Panc1 (cell line): ENCODE data around the gene AGAP1. TPM values are rescaled to one million over a fixed set of nuclear protein-coding genes. Genes with fewer than 3 reads are reported as not detected.

Source experiments
- ATAC-seq: fragments of 200-7000 bp; cut with Tn5 transposase; 2 replicates; pipeline ENCODE4 v1.9.1; 2020; ENCODE audit warnings: mild to moderate bottlenecking, moderate library complexity
- BruUV-seq: library from RNA; stranded (reverse); fragments of 400-500 nt; replicated peaks from 2 replicates; lab custom pipeline; 2021; lab: Mats Ljungman, UMichigan
- CTCF ChIA-PET: fragments of 300-600 bp; sonication (Branson Sonifier 250); formaldehyde crosslinking; loops from one replicate; lab custom pipeline; 2022; ENCODE audit warnings: antibody characterized with exemption; lab: Charles Lee
- POLR2A ChIA-PET: fragments of 300-600 bp; sonication (Branson Sonifier 250); formaldehyde crosslinking; loops from one replicate; lab custom pipeline; 2022; ENCODE audit warnings: antibody characterized with exemption; lab: Charles Lee
- DNase-seq: peaks from one replicate; pipeline ENCODE4 v3.0.0-alpha.2; 2010; ENCODE audit warnings: low read depth, low spot score
- H3K27ac ChIP-seq: 2 replicates; pipeline ENCODE4 v1.5.1; 2011; ENCODE audit warnings: mild to moderate bottlenecking, low read length, inconsistent platforms
- H3K27me3 ChIP-seq: fragments of 200-500 bp; sonication (Bioruptor generic); 2 replicates; pipeline ENCODE4 v1.6.0; 2014; ENCODE audit warnings: low read length, inconsistent platforms; ENCODE audit not compliant: control insufficient read depth, insufficient read depth
- H3K36me3 ChIP-seq: fragments of 200-500 bp; sonication (Bioruptor generic); 2 replicates; pipeline ENCODE4 v1.5.1; 2014; ENCODE audit warnings: inconsistent platforms, mild to moderate bottlenecking, low read length, moderate library complexity; ENCODE audit not compliant: control insufficient read depth, insufficient read depth
- H3K4me1 ChIP-seq: 2 replicates; pipeline ENCODE4 v1.5.1; 2011; ENCODE audit warnings: inconsistent platforms, mild to moderate bottlenecking, low read length, moderate library complexity; ENCODE audit not compliant: control insufficient read depth, insufficient read depth
- H3K4me3 ChIP-seq, 2 experiments: 2 replicates each; pipeline ENCODE4 v1.5.1; 2011 to 2012; ENCODE audit warnings: low read depth in 2 of 2, low read length in 2 of 2, mild to moderate bottlenecking in 2 of 2, inconsistent platforms in 1 of 2, moderate library complexity in 1 of 2
- H3K9me3 ChIP-seq: fragments of 200-500 bp; sonication (Bioruptor generic); 2 replicates; pipeline ENCODE4 v1.5.1; 2014; ENCODE audit warnings: low read depth, mild to moderate bottlenecking, inconsistent platforms, low read length, moderate library complexity; ENCODE audit not compliant: control insufficient read depth, insufficient read depth
- POLR2AphosphoS5 ChIP-seq: IDR thresholded peaks from 2 replicates; pipeline ENCODE4 v1.6.1; 2012; ENCODE audit warnings: mild to moderate bottlenecking, low read depth, low read length, moderate library complexity
- SIN3A ChIP-seq: IDR thresholded peaks from 2 replicates; pipeline ENCODE4 v1.6.1; 2012; ENCODE audit warnings: low read depth, mild to moderate bottlenecking, low read length, moderate library complexity, borderline replicate concordance; ENCODE audit not compliant: insufficient read depth
- TCF7L2 ChIP-seq: IDR thresholded peaks from 2 replicates; pipeline ENCODE4 v1.6.1; 2011; ENCODE audit warnings: mild to moderate bottlenecking, low read depth, low read length, inconsistent platforms
- in situ Hi-C: cut with HindIII; loops from 2 replicates; pipeline ENCODE4 v1.10.0; 2016; ENCODE audit warnings: low sequenced_read_pairs, low pct_unique_long_range_greater_than_20kb
- intact Hi-C: fragments of 100-400 bp; cut with micrococcal nuclease; formaldehyde crosslinking; loops from one replicate; pipeline ENCODE4 v1.10.0; 2022; ENCODE audit not compliant: unreplicated experiment
- total RNA-seq: library from RNA; stranded (reverse); gene quantifications from one replicate; pipeline ENCODE4 v1.2.1, GENCODE V29; 2021; ENCODE audit not compliant: unreplicated experiment
- TF ChIP-seq, protein P1 (sequence below), 2 experiments: IDR thresholded peaks; 2 replicates each; pipeline ENCODE4 v1.6.1; 2011 to 2012; ENCODE audit warnings: low read depth in 2 of 2, control low read depth in 1 of 2, low read length in 1 of 2, mild to moderate bottlenecking in 1 of 2, moderate library complexity in 1 of 2; ENCODE audit not compliant: insufficient read depth in 1 of 2
- TF ChIP-seq, protein P2 (sequence below): fragments of 450-650 bp; IDR thresholded peaks from 2 replicates; pipeline ENCODE4 v1.5.1; 2017; ENCODE audit warnings: mild to moderate bottlenecking

Gene AGAP1
- total RNA-seq, 1 experiment from 2014 or later, result 38.9 TPM

DNA sequence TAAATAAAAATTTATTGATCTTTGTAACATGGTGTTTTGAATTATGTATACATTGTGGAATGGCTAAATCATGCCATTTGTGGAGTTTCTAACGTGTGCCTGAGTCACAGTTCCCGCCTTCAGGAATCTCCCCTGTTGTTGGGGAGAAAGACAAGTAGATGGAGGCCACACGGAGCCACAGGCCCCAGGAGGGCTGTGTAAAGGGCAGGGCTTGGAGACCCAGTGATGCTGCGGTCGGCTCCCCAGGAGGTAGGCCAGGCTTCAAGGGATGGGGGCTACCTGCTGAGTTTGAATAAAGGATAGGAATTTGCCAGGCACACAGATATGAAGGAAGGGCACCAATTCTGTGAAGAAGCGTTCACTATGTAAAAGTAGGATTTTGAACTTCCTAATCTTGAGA lies 417.3 kb downstream of the AGAP1 start:
- TF ChIP-seq POLR2AphosphoS5, result no peak
- TF ChIP-seq TCF7L2, result no peak
- TF ChIP-seq, protein P1, sequence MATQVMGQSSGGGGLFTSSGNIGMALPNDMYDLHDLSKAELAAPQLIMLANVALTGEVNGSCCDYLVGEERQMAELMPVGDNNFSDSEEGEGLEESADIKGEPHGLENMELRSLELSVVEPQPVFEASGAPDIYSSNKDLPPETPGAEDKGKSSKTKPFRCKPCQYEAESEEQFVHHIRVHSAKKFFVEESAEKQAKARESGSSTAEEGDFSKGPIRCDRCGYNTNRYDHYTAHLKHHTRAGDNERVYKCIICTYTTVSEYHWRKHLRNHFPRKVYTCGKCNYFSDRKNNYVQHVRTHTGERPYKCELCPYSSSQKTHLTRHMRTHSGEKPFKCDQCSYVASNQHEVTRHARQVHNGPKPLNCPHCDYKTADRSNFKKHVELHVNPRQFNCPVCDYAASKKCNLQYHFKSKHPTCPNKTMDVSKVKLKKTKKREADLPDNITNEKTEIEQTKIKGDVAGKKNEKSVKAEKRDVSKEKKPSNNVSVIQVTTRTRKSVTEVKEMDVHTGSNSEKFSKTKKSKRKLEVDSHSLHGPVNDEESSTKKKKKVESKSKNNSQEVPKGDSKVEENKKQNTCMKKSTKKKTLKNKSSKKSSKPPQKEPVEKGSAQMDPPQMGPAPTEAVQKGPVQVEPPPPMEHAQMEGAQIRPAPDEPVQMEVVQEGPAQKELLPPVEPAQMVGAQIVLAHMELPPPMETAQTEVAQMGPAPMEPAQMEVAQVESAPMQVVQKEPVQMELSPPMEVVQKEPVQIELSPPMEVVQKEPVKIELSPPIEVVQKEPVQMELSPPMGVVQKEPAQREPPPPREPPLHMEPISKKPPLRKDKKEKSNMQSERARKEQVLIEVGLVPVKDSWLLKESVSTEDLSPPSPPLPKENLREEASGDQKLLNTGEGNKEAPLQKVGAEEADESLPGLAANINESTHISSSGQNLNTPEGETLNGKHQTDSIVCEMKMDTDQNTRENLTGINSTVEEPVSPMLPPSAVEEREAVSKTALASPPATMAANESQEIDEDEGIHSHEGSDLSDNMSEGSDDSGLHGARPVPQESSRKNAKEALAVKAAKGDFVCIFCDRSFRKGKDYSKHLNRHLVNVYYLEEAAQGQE (IDR thresholded peaks at IDR 0.05; ENCODE audit: insufficient read depth in 1 of 2, low read depth in 2 of 2, low read length in 1 of 2), result no peak
- TF ChIP-seq, protein P2, sequence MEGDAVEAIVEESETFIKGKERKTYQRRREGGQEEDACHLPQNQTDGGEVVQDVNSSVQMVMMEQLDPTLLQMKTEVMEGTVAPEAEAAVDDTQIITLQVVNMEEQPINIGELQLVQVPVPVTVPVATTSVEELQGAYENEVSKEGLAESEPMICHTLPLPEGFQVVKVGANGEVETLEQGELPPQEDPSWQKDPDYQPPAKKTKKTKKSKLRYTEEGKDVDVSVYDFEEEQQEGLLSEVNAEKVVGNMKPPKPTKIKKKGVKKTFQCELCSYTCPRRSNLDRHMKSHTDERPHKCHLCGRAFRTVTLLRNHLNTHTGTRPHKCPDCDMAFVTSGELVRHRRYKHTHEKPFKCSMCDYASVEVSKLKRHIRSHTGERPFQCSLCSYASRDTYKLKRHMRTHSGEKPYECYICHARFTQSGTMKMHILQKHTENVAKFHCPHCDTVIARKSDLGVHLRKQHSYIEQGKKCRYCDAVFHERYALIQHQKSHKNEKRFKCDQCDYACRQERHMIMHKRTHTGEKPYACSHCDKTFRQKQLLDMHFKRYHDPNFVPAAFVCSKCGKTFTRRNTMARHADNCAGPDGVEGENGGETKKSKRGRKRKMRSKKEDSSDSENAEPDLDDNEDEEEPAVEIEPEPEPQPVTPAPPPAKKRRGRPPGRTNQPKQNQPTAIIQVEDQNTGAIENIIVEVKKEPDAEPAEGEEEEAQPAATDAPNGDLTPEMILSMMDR, result no peak
- no peak for TF ChIP-seq SIN3A
- in situ Hi-C loops, result no loop called here
- POLR2A ChIA-PET, result no interaction called here

DNA sequence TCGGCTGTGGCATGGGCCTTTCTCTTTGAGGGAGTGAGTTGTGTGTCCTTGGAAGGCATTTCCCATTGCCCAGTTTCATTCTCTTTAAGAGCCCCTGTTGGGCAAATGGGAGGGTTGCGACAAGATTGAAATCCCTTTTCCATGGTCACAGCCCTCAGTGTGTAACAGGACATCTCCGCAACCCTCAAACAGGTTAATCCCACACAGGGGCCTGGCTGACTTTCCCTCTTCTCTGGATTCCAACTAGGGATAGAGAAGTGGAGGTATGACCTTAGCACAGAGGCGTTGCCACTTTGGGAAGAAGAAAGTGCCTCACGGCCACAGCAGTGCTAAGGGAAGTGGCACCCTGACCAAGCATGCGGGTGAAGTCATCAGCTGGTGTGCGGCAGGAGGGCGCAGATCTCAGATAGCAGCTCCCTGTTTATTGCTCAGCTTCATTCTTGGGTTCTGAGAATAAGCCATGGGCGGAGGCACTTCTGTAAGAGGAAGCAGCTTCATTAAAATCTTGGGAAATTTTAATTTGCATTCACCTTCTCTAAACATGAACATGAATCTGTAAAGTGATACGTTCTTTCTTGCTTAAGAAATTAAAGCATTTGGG lies 417.9 kb downstream of the AGAP1 start:
- in situ Hi-C loops, result no loop called here
- no peak for DNase-seq
- no peak overlapping the region for H3K4me3 ChIP-seq
- ATAC-seq, result no peak
- BruUV-seq, result no TSS peak
- H3K4me1 ChIP-seq, result no peaks in the 10 kb centered on the region
- TF ChIP-seq SIN3A, result no peak
- TF ChIP-seq, protein P1 (IDR thresholded peaks at IDR 0.05; ENCODE audit: insufficient read depth in 1 of 2, low read depth in 2 of 2, low read length in 1 of 2), result no peak
- no peaks in the 10 kb centered on the region for H3K27me3 ChIP-seq
- H3K36me3 ChIP-seq, result no peaks in the 10 kb centered on the region
- no peak overlapping the region for H3K27ac ChIP-seq
- POLR2A ChIA-PET, result no interaction called here
- CTCF ChIA-PET, result no interaction called here
- no peaks in the 10 kb centered on the region for H3K9me3 ChIP-seq
- intact Hi-C loops, result no loop called here

More for the DNA sequence above, 417.3 kb downstream of the AGAP1 start:
- intact Hi-C loops, result no loop called here
- Histone ChIP-seq H3K9me3 (no peaks in the 10 kb centered on the region), H3K4me3 (no peak overlapping the region), H3K27ac (no peak overlapping the region), H3K36me3 (no peaks in the 10 kb centered on the region), H3K4me1 (no peaks in the 10 kb centered on the region), H3K27me3 (no peaks in the 10 kb centered on the region)
- no TSS peak for BruUV-seq
- no peak for ATAC-seq
- DNase-seq, result no peak
- CTCF ChIA-PET, result no interaction called here
